ENCODE data around the gene MDN1.

MDN1 gene

GRCh38 chr6:89763550-89763949 is 56.0 kb downstream of the MDN1 start:
- CTCF ChIA-PET: no interaction called here
- no peak for DNase-seq (ENCODE audit: low read depth, low spot score)
- no peak overlapping the region for H3K4me3 ChIP-seq (ENCODE audit: low read depth, low read length)
- TF ChIP-seq, protein P1, sequence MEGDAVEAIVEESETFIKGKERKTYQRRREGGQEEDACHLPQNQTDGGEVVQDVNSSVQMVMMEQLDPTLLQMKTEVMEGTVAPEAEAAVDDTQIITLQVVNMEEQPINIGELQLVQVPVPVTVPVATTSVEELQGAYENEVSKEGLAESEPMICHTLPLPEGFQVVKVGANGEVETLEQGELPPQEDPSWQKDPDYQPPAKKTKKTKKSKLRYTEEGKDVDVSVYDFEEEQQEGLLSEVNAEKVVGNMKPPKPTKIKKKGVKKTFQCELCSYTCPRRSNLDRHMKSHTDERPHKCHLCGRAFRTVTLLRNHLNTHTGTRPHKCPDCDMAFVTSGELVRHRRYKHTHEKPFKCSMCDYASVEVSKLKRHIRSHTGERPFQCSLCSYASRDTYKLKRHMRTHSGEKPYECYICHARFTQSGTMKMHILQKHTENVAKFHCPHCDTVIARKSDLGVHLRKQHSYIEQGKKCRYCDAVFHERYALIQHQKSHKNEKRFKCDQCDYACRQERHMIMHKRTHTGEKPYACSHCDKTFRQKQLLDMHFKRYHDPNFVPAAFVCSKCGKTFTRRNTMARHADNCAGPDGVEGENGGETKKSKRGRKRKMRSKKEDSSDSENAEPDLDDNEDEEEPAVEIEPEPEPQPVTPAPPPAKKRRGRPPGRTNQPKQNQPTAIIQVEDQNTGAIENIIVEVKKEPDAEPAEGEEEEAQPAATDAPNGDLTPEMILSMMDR (IDR thresholded peaks at IDR 0.05; ENCODE audit: insufficient read depth, low read length, missing control alignments): no peak
- POLR2A ChIA-PET: no interaction called here

GRCh38 chr6:89758830-89759229 is 60.8 kb downstream of the MDN1 start:
- TF ChIP-seq, protein P1 (IDR thresholded peaks at IDR 0.05; ENCODE audit: insufficient read depth, low read length, missing control alignments): no peak
- ChIA-PET POLR2A (interaction anchor here (0.6 kb wide), 1 partner anchor 22 kb away, joined by 3 read pairs; no protein-coding TSS in a partner anchor), CTCF (no interaction called here)
- no peak for DNase-seq (ENCODE audit: low read depth, low spot score)
- H3K4me3 ChIP-seq (ENCODE audit: low read depth, low read length): no peak overlapping the region

DNA sequence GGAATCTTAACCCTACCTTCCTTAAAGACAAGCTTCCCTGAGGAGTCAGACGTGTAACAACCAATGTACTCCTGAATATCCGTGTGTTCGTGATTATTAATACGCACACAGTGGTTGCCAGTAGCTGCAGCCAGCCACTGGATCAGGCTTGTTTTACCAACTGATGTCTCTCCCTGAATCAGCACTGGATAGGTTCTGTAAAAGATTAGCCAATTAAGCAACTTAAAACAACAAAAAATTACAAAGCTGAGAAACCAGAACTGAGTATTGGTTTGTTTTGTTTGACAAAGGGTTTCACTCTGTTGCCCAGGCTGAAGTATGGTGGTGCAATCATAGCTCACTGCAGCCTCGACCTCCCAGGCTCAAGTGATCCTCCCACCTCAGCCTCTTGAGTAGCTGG is 69.3 kb downstream of the MDN1 start:
- POLR2A ChIA-PET: no interaction called here
- H3K4me3 ChIP-seq (ENCODE audit: low read depth, low read length): no peak overlapping the region
- DNase-seq (ENCODE audit: low read depth, low spot score): no peak
- CTCF ChIA-PET: no interaction called here
- TF ChIP-seq, protein P1 (IDR thresholded peaks at IDR 0.05; ENCODE audit: insufficient read depth, low read length, missing control alignments): no peak

DNA sequence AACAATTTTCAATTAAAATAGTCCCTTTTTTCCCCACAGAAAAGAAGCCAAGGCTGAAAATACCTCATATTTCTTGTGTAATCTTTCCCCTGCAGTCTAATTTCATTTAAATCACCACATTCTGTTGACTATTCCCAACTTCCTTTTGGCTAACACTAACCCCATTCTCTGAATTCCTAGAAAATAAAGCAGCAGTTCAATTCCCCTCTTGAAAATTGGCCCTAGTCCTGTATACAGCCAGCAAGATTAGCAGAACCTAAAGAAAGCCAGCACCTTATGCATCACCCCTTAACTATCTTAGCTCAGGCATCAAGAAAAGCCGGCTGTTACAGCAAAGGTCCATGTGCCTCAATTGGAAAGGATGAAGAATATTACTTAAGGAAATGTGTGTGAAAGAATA is 69.7 kb downstream of the MDN1 start:
- H3K4me3 ChIP-seq (ENCODE audit: low read depth, low read length): no peak overlapping the region
- POLR2A ChIA-PET: no interaction called here
- CTCF ChIA-PET: no interaction called here
- no peak for DNase-seq (ENCODE audit: low read depth, low spot score)
- TF ChIP-seq, protein P1 (IDR thresholded peaks at IDR 0.05; ENCODE audit: insufficient read depth, low read length, missing control alignments): no peak

GRCh38 chr6:89745716-89746115 is 73.9 kb downstream of the MDN1 start:
- no peak overlapping the region for H3K4me3 ChIP-seq (ENCODE audit: low read depth, low read length)
- TF ChIP-seq, protein P1 (IDR thresholded peaks at IDR 0.05; ENCODE audit: insufficient read depth, low read length, missing control alignments): no peak
- ChIA-PET POLR2A (no interaction called here), CTCF (no interaction called here)
- no peak for DNase-seq (ENCODE audit: low read depth, low spot score)

DNA sequence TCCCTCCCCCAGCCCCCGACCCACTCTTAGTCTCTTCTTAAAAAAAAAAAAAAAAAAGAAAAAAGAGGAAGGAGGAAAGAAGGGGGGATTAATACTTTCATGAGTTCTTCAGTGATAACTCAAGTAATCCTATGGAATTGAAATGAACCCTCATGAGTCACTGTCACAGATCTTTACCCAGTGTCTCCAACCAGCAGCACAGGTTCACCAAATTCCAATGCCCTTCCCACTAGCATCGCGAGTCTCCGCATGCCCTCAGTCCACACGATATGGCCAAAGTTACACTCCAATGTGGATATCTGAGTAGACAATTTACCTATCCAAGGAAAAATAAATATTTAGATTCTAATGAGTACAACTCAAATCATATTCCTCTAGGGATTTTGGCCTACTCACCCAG is 74.5 kb downstream of the MDN1 start:
- TF ChIP-seq, protein P1 (IDR thresholded peaks at IDR 0.05; ENCODE audit: insufficient read depth, low read length, missing control alignments): no peak
- ChIA-PET POLR2A (no interaction called here), CTCF (no interaction called here)
- DNase-seq (ENCODE audit: low read depth, low spot score): no peak
- H3K4me3 ChIP-seq (ENCODE audit: low read depth, low read length): no peak overlapping the region
